H1 (cell line): ENCODE results near the gene TNRC6A. TPM values are rescaled to one million over a fixed set of nuclear protein-coding genes. Genes with fewer than 3 reads are reported as not detected.

Experiments
- CTCF ChIA-PET: fragments of 300-600 bp; sonication (Branson Sonifier 250); formaldehyde crosslinking; loops from one replicate; lab custom pipeline; 2021; ENCODE audit not compliant: partially characterized antibody; lab: Charles Lee
- POLR2A ChIA-PET: fragments of 300-600 bp; sonication (Branson Sonifier 250); formaldehyde crosslinking; loops from one replicate; lab custom pipeline; 2021; ENCODE audit warnings: inconsistent platforms; ENCODE audit not compliant: partially characterized antibody; lab: Charles Lee
- DNase-seq, 2 experiments: peaks; one replicate each; pipeline versions ENCODE4 v3.0.0 to v3.0.0-alpha.2; 2010 to 2022; ENCODE audit warnings: low spot score in 2 of 2, low read depth in 1 of 2, mixed read lengths in 1 of 2
- FAIRE-seq: peaks from 2 replicates; lab custom pipeline; 2011; peaks lifted over from hg19 to GRCh38; lab: Jason Lieb, UNC
- H2AFZ ChIP-seq: 2 replicates; pipeline ENCODE4 v1.8.1; 2012; ENCODE audit warnings: low read length, inconsistent platforms
- H2AK5ac ChIP-seq: 2 replicates; pipeline ENCODE4 v1.6.1; 2013; ENCODE audit warnings: low read depth, low read length
- H2BK120ac ChIP-seq: replicated peaks from 2 replicates; pipeline ENCODE3; 2013; ENCODE audit warnings: low read depth, low read length, inconsistent platforms
- H2BK12ac ChIP-seq: 2 replicates; pipeline ENCODE4 v1.6.1; 2013; ENCODE audit warnings: low read depth, low read length
- H2BK15ac ChIP-seq: 2 replicates; pipeline ENCODE4 v1.6.1; 2013; ENCODE audit warnings: low read length
- H2BK20ac ChIP-seq: 2 replicates; pipeline ENCODE4 v1.6.1; 2013; ENCODE audit warnings: low read length
- H2BK5ac ChIP-seq: 2 replicates; pipeline ENCODE4 v1.6.1; 2013; ENCODE audit warnings: low read depth, low read length
- H3K14ac ChIP-seq: 2 replicates; pipeline ENCODE4 v1.6.1; 2013; ENCODE audit warnings: inconsistent platforms; ENCODE audit not compliant: insufficient read length
- H3K18ac ChIP-seq: 2 replicates; pipeline ENCODE4 v1.6.1; 2013; ENCODE audit warnings: low read length; ENCODE audit errors: extremely low read depth
- H3K23ac ChIP-seq: 2 replicates; pipeline ENCODE4 v1.6.1; 2013; ENCODE audit warnings: inconsistent platforms; ENCODE audit not compliant: insufficient read length
- H3K23me2 ChIP-seq: 2 replicates; pipeline ENCODE4 v1.6.1; 2013; ENCODE audit warnings: low read depth, low read length
- H3K27ac ChIP-seq: 2 replicates; pipeline ENCODE4 v1.6.1; 2011; ENCODE audit warnings: low read depth, low read length, inconsistent platforms
- H3K27me3 ChIP-seq, 4 experiments: replicated peaks in 1 of 4; 1 replicate in 1 of 4; 2 replicates in 3 of 4; pipeline versions ENCODE4 v1.6.1 to v1.8.1; 2011 to 2013; ENCODE audit warnings: low read length in 3 of 4, mild to moderate bottlenecking in 3 of 4, inconsistent platforms in 2 of 4, mixed read lengths in 2 of 4, moderate library complexity in 1 of 4; ENCODE audit not compliant: control insufficient read depth in 3 of 4, insufficient read depth in 3 of 4; ENCODE audit errors: extremely low read depth in 1 of 4
- H3K36me3 ChIP-seq, 4 experiments: 2 replicates each; pipeline versions ENCODE4 v1.6.1 to v1.8.1; 2011 to 2013; ENCODE audit warnings: mild to moderate bottlenecking in 4 of 4, low read length in 3 of 4, moderate library complexity in 2 of 4, control low read depth in 1 of 4, inconsistent platforms in 1 of 4; ENCODE audit not compliant: insufficient read depth in 4 of 4, control insufficient read depth in 2 of 4
- H3K4ac ChIP-seq: replicated peaks from 2 replicates; pipeline ENCODE3; 2013; ENCODE audit warnings: low read length, low read depth, mixed read lengths, inconsistent platforms; ENCODE audit not compliant: insufficient read length
- H3K4me1 ChIP-seq, 4 experiments: replicated peaks in 1 of 4; 1 replicate in 1 of 4; 2 replicates in 3 of 4; pipeline versions ENCODE4 v1.6.1 to v1.8.1; 2011 to 2013; ENCODE audit warnings: low read length in 3 of 4, inconsistent platforms in 2 of 4, mixed read lengths in 1 of 4; ENCODE audit not compliant: insufficient read depth in 4 of 4, control insufficient read depth in 3 of 4
- H3K4me2 ChIP-seq, 2 experiments: 2 replicates each; pipeline versions ENCODE4 v1.6.1 to v1.8.1; 2011 to 2013; ENCODE audit warnings: low read depth in 2 of 2, low read length in 2 of 2, control low read depth in 1 of 2, inconsistent platforms in 1 of 2, mild to moderate bottlenecking in 1 of 2; ENCODE audit not compliant: insufficient read depth in 1 of 2
- H3K4me3 ChIP-seq, 4 experiments: fragments of 200-600, 300-600 bp in 1 of 4; sonication (generic), shearing (Covaris generic), sonication (Bioruptor Twin) in 1 of 4; 2 replicates each; pipeline versions ENCODE4 v1.5.1 to v1.8.1; 2011 to 2016; ENCODE audit warnings: low read length in 4 of 4, low read depth in 3 of 4, control low read depth in 2 of 4, inconsistent platforms in 2 of 4, mild to moderate bottlenecking in 2 of 4, mixed read lengths in 1 of 4, moderate library complexity in 1 of 4; ENCODE audit not compliant: insufficient read depth in 2 of 4; ENCODE audit errors: extremely low read depth in 1 of 4
- H3K56ac ChIP-seq: replicated peaks from 2 replicates; pipeline ENCODE3; 2013; ENCODE audit warnings: low read depth, mild to moderate bottlenecking, mixed read lengths, low read length, inconsistent platforms; ENCODE audit not compliant: insufficient read length
- H3K79me1 ChIP-seq: 2 replicates; pipeline ENCODE4 v1.6.1; 2013; ENCODE audit warnings: low read depth, low read length, control low read depth
- H3K79me2 ChIP-seq, 2 experiments: 2 replicates each; pipeline versions ENCODE4 v1.6.1 to v1.8.1; 2012 to 2013; ENCODE audit warnings: low read length in 2 of 2, mild to moderate bottlenecking in 2 of 2, inconsistent platforms in 1 of 2; ENCODE audit not compliant: insufficient read depth in 2 of 2, control insufficient read depth in 1 of 2
- H3K9ac ChIP-seq, 4 experiments: replicated peaks in 1 of 4; 1 replicate in 1 of 4; 2 replicates in 3 of 4; pipeline versions ENCODE4 v1.6.1 to v1.8.1; 2011 to 2013; ENCODE audit warnings: low read depth in 3 of 4, low read length in 3 of 4, control low read depth in 2 of 4, mild to moderate bottlenecking in 2 of 4, moderate library complexity in 2 of 4, inconsistent platforms in 1 of 4; ENCODE audit errors: extremely low read depth in 1 of 4
- H3K9me3 ChIP-seq, 2 experiments: 2 replicates each; pipeline versions ENCODE4 v1.6.1 to v1.8.1; 2012 to 2013; ENCODE audit warnings: mild to moderate bottlenecking in 2 of 2, moderate library complexity in 2 of 2, control low read depth in 1 of 2, inconsistent platforms in 1 of 2, low read depth in 1 of 2, low read length in 1 of 2, mixed read lengths in 1 of 2; ENCODE audit not compliant: insufficient read depth in 2 of 2
- H4K20me1 ChIP-seq, 2 experiments: replicated peaks in 1 of 2; 2 replicates each; pipeline versions ENCODE3 to v1.8.1; 2011 to 2013; ENCODE audit warnings: inconsistent platforms in 2 of 2, low read length in 2 of 2, mild to moderate bottlenecking in 1 of 2; ENCODE audit not compliant: insufficient read depth in 2 of 2, control insufficient read depth in 1 of 2
- H4K5ac ChIP-seq: 2 replicates; pipeline ENCODE4 v1.6.1; 2013; ENCODE audit warnings: low read length, low read depth, mixed read lengths, inconsistent platforms; ENCODE audit not compliant: insufficient read length
- H4K8ac ChIP-seq: 2 replicates; pipeline ENCODE4 v1.8.0; 2013; ENCODE audit warnings: mild to moderate bottlenecking, moderate library complexity, low read length, inconsistent platforms; ENCODE audit not compliant: insufficient read depth; ENCODE audit errors: extremely low read depth
- H4K91ac ChIP-seq: replicated peaks from 2 replicates; pipeline ENCODE3; 2013; ENCODE audit warnings: low read length, mixed read lengths, inconsistent platforms; ENCODE audit not compliant: insufficient read length
- BCL11A ChIP-seq, 2 experiments: IDR thresholded peaks; one replicate each; pipeline ENCODE4 v1.6.1; 2011; ENCODE audit warnings: low read depth in 2 of 2, low read length in 2 of 2, mild to moderate bottlenecking in 2 of 2
- GTF2F1 ChIP-seq: IDR thresholded peaks from 2 replicates; pipeline ENCODE4 v1.6.1; 2012; ENCODE audit warnings: low read depth, low read length, improper control_type of control experiment, borderline replicate concordance
- KDM4A ChIP-seq: IDR thresholded peaks from one replicate; pipeline ENCODE4 v1.7.1; 2012; ENCODE audit warnings: low read depth, mild to moderate bottlenecking, moderate library complexity, low read length, inconsistent platforms; ENCODE audit not compliant: severe bottlenecking
- MAX ChIP-seq: IDR thresholded peaks from 2 replicates; pipeline ENCODE4 v1.6.1; 2012; ENCODE audit warnings: inconsistent platforms
- NANOG ChIP-seq: IDR thresholded peaks from 2 replicates; pipeline ENCODE4 v1.6.1; 2011; ENCODE audit warnings: low read length, low read depth, mild to moderate bottlenecking, inconsistent platforms; ENCODE audit not compliant: insufficient read depth, poor library complexity, severe bottlenecking
- PHF8 ChIP-seq: fragments of 200-600 bp; sonication (generic); conservative IDR thresholded peaks from 2 replicates; pipeline ENCODE4 v1.7.1; 2012; ENCODE audit warnings: low read depth, mild to moderate bottlenecking, inconsistent platforms, low read length, moderate library complexity
- POLR2A ChIP-seq, 2 experiments: IDR thresholded peaks; 1 replicate in 1 of 2; 2 replicates in 1 of 2; pipeline ENCODE4 v1.6.1; 2011; ENCODE audit warnings: low read depth in 2 of 2, low read length in 2 of 2, mild to moderate bottlenecking in 2 of 2; ENCODE audit errors: control extremely low read depth in 1 of 2
- RAD21 ChIP-seq, 2 experiments: IDR thresholded peaks in 1 of 2; conservative IDR thresholded peaks in 1 of 2; 2 replicates each; pipeline ENCODE4 v1.6.1; 2011; ENCODE audit warnings: low read depth in 2 of 2, low read length in 2 of 2, improper control_type of control experiment in 1 of 2, inconsistent platforms in 1 of 2, mild to moderate bottlenecking in 1 of 2, moderate library complexity in 1 of 2
- TEAD4 ChIP-seq: IDR thresholded peaks from 2 replicates; pipeline ENCODE4 v1.6.1; 2012; ENCODE audit warnings: low read depth, low read length, inconsistent platforms, mixed read lengths
- WGBS, 2 experiments: shearing (Covaris generic) in 1 of 2; methylation state at CpG; one replicate each; pipeline versions ENCODE4 v1.1.6 to v1.1.7; 2013 to 2015; ENCODE audit warnings: low lambda C conversion rate in 2 of 2, mixed read lengths in 2 of 2, inconsistent platforms in 1 of 2, low coverage in 1 of 2, missing lambda C conversion rate in 1 of 2; ENCODE audit not compliant: insufficient replicate concordance in 2 of 2, insufficient coverage in 1 of 2, insufficient read length in 1 of 2; ENCODE audit errors: extremely low coverage in 1 of 2, missing lambda C conversion rate in 1 of 2; 5-methylcytosine and 5-hydroxymethylcytosine counted together
- polyA plus RNA-seq, 7 experiments: library from polyadenylated mRNA; depleted of rRNA in 3 of 7; stranded (reverse) in 5 of 7; unstranded in 2 of 7; fragments of >200 nt in 5 of 7; fragments of 200-250 nt in 2 of 7; gene quantifications; 1 replicate in 5 of 7; 2 replicates in 1 of 7; 4 replicates in 1 of 7; pipeline versions ENCODE4 v1.2.1 to v1.2.3, GENCODE V29; 2011 to 2013; ENCODE audit warnings: missing spikeins in 2 of 7, mixed read lengths in 2 of 7
- total RNA-seq: library from RNA; stranded (reverse); fragmentation: NEBNext Ultra II Directional; extraction: Animal tissue kit (Norgen Biotek cat#: 25700); gene quantifications from 2 replicates; pipeline ENCODE4 v1.2.1, GENCODE V29; 2021

The TNRC6A gene
- total and polyA plus RNA-seq, 2 of the 8 experiments (the other 6 are each of a cell fraction or from before 2014, with no cell fraction given): 67.6 to 103 TPM

- ChIA-PET CTCF (no interaction called here), POLR2A (no interaction called here)
- DNase-seq (no peak), FAIRE-seq (no peak)
- H4K20me1 ChIP-seq: no peaks in the 10 kb centered on the region
- H3K4me3 ChIP-seq: no peak overlapping the region
- H3K4me1 ChIP-seq: no peaks in the 10 kb centered on the region
- H3K56ac ChIP-seq: no peak overlapping the region
- no peak overlapping the region for H2BK12ac ChIP-seq
- no peak overlapping the region for H3K18ac ChIP-seq
- peaks cover 0 to 5% of the 10 kb centered on the region in 2 experiments; a peak in 1 of 4 replicates for H3K9me3 ChIP-seq
- H3K79me1 ChIP-seq: no peaks in the 10 kb centered on the region
- no peak overlapping the region for H4K91ac ChIP-seq
- no peak overlapping the region for H2BK120ac ChIP-seq
- H2AK5ac ChIP-seq: no peak overlapping the region
- H2BK20ac ChIP-seq: no peak overlapping the region
- no peak overlapping the region for H3K4ac ChIP-seq
- no peak for TF ChIP-seq GTF2F1
- no peak for TF ChIP-seq RAD21 (IDR thresholded peaks at IDR 0.05 in 1 of 2, conservative IDR thresholded peaks at IDR 0.05 in 1 of 2; ENCODE audit: low read depth in 2 of 2, low read length in 2 of 2)
- no peak for TF ChIP-seq BCL11A (IDR thresholded peaks at IDR 0.05; ENCODE audit: low read depth in 2 of 2, low read length in 2 of 2)
- no peak for TF ChIP-seq NANOG
- no peak for TF ChIP-seq MAX
- no peak for TF ChIP-seq POLR2A (IDR thresholded peaks at IDR 0.05; ENCODE audit: control extremely low read depth in 1 of 2, low read depth in 2 of 2, low read length in 2 of 2)
- TF ChIP-seq KDM4A: no peak
- TF ChIP-seq PHF8: no peak
- TF ChIP-seq TEAD4: no peak
- H2AFZ ChIP-seq: no peak overlapping the region
- H3K79me2 ChIP-seq: no peaks in the 10 kb centered on the region
- no peak overlapping the region for H3K27ac ChIP-seq
- no peak overlapping the region for H4K8ac ChIP-seq
- H3K23me2 ChIP-seq: no peaks in the 10 kb centered on the region
- no peak overlapping the region for H3K4me2 ChIP-seq
- H3K23ac ChIP-seq: no peak overlapping the region
- no peak overlapping the region for H3K14ac ChIP-seq
- H2BK5ac ChIP-seq: no peak overlapping the region
- H4K5ac ChIP-seq: no peak overlapping the region
- H3K9ac ChIP-seq: no peak overlapping the region
- 83% methylated on average over 2 of the region's 2 CpGs; no CpG with 5 or more reads in 1 of the 2 experiments for WGBS, 2 experiments
- H3K27me3 ChIP-seq: no peaks in the 10 kb centered on the region
- no peak overlapping the region for H2BK15ac ChIP-seq
- no peaks in the 10 kb centered on the region for H3K36me3 ChIP-seq
Observed at GRCh38 chr16:24873028-24873427, 143.6 kb downstream of the TNRC6A start.
